HL-60 (cell line): ENCODE data around the gene TPX2.

Experiments used
- DNase-seq, 2 experiments: peaks; one replicate each; pipeline ENCODE4 v3.0.0-alpha.2; 2010 to 2020; ENCODE audit warnings: low read depth in 1 of 2, low spot score in 1 of 2
- H3K27ac ChIP-seq: fragments of 250-450 bp; sonication (Bioruptor Pico); replicated peaks from 2 replicates; pipeline ENCODE4 v1.5.1; 2020; ENCODE audit warnings: mild to moderate bottlenecking, moderate library complexity
- H3K27me3 ChIP-seq: fragments of 250-450 bp; sonication (Bioruptor Pico); 2 replicates; pipeline ENCODE4 v1.5.1; 2021; ENCODE audit warnings: mild to moderate bottlenecking, moderate library complexity; ENCODE audit not compliant: insufficient read depth, poor library complexity, severe bottlenecking
- H3K4me3 ChIP-seq: replicated peaks from 2 replicates; pipeline ENCODE4 v1.5.1; 2011; ENCODE audit warnings: mild to moderate bottlenecking, control low read depth, low read length; ENCODE audit not compliant: insufficient read depth
- CTCF ChIP-seq: IDR thresholded peaks from one replicate; pipeline ENCODE4 v1.5.1; 2011; ENCODE audit warnings: low read length, control low read depth, inconsistent platforms; ENCODE audit not compliant: insufficient read depth
- GABPA ChIP-seq: IDR thresholded peaks from 2 replicates; pipeline ENCODE4 v1.6.1; 2012; ENCODE audit warnings: low read depth
- POLR2AphosphoS5 ChIP-seq: IDR thresholded peaks from 2 replicates; pipeline ENCODE4 v1.6.1; 2012; ENCODE audit warnings: low read depth
- REST ChIP-seq: IDR thresholded peaks from 2 replicates; pipeline ENCODE4 v1.6.1; 2012; ENCODE audit warnings: low read depth; ENCODE audit not compliant: insufficient replicate concordance
- SPI1 ChIP-seq: IDR thresholded peaks from 2 replicates; pipeline ENCODE4 v1.6.1; 2012; ENCODE audit warnings: low read depth, mild to moderate bottlenecking, borderline replicate concordance

The TPX2 gene

DNA sequence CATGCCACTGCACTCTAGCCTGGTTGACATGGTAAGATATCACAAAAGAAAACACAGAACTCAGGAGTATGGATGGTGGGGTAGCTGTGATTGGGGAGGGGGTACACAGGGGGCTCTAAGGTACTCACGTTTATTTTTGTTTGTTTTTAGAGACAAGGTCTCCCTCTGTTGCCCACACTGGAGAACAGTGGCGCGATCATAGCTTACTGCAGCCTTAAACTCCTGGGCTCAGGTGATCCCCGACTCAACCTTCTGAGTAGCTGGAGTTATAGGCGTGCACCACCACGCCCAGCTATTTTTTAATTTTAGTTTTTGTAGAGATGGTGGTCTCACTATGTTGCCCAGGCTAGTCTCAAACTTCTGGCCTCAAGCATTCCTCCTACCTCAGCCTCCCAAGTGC is 45.7 kb upstream of the TPX2 start:
- TF ChIP-seq POLR2AphosphoS5 (no peak), SPI1 (no peak), REST (no peak), GABPA (no peak), CTCF (no peak)
- no peak for DNase-seq
- Histone ChIP-seq H3K27me3 (no peaks in the 10 kb centered on the region), H3K27ac (no peak overlapping the region), H3K4me3 (no peak overlapping the region)

- TF ChIP-seq GABPA (no peak), REST (no peak), CTCF (no peak), POLR2AphosphoS5 (no peak), SPI1 (no peak)
- no peak for DNase-seq
- no peak overlapping the region for H3K27ac ChIP-seq
These were observed 45.0 kb upstream of the TPX2 start for GRCh38 chr20:31693987-31694661.

DNA sequence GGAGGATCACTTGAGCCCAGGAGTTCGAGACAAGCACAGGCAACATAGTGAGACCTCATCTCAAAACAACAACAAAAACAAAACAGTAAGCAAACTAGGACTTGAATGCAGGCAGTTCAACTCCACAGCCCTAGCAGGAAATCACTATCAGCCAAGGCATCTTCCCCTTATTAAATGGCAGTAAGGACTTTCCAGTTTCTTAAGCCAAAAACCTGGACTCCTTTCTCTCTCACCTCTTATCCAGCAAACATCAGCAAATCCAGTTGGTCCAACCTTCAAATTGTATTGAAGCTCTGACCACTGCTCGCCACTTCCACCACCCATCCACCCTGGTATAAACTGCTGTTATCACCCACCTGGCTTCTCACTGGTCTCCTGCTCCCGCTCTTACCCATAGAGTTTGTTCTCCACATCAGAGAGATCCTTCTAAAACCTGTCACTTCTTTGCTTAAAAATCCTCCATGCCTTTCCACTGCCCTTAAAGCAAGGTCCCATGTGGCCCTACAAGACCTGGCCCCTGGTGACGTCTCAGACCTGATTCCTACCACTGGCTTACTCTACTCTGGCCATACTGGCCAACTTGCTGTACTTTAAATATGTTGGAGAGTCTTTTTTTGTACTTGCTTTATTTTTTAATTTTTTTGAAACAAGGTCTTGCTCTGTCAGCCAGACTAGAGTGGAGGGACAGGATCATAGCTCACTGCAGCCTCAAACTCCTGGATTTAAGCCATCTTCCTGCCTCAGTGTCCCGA is 44.1 kb upstream of the TPX2 start:
- no peak overlapping the region for H3K4me3 ChIP-seq
- TF ChIP-seq GABPA (no peak), CTCF (no peak), POLR2AphosphoS5 (no peak), SPI1 (no peak), REST (no peak)
- no peak for DNase-seq
- H3K27me3 ChIP-seq: no peaks in the 10 kb centered on the region
- H3K27ac ChIP-seq: no peak overlapping the region

More at GRCh38 chr20:31693987-31694661, 45.0 kb upstream of the TPX2 start:
- H3K4me3 ChIP-seq: no peak overlapping the region
- no peaks in the 10 kb centered on the region for H3K27me3 ChIP-seq
